Stimulated activated CD4-positive, alpha-beta T cell treated with anti-CD3 and anti-CD28 coated beads, Interleukin-1b, Interleukin-23, amount 100 ng/mL, for 24 hours (primary cell): Measurements from ENCODE around the gene SPON2.
A peak's percentile ranks its signal among the peaks of the same experiment; 100 is the strongest.
"Not testable (repeated sequence)": the region's sequence is repeated elsewhere in the genome, so short reads cannot be mapped to it uniquely, and the experiment has no call there.

ENCODE experiments used
- DNase-seq, 4 experiments: peaks; one replicate each; pipeline ENCODE4 v3.0.0-alpha.2; 2020; ENCODE audit warnings: low read depth in 4 of 4, low spot score in 1 of 4

Gene SPON2

DNA sequence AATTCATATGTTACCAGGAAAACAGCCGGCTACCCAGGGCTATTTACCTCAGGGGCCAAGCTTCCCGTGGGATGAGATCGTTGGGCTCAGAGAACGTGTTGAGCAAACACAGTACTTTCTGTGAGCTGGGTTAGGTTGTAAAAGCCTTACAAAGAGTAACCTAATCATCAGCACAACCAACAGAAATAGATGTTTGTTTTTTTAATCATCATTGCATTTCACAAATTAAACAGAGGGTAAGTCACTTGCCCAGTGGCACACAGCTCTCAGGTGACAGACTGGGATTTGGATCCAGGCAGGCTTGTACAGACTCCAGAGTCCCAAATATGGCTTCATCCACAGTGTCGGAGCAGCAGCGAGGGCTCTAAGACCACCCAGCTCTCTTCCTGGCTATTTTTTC lies 20.1 kb downstream of the SPON2 start:
- DNase-seq, result no peak

DNA sequence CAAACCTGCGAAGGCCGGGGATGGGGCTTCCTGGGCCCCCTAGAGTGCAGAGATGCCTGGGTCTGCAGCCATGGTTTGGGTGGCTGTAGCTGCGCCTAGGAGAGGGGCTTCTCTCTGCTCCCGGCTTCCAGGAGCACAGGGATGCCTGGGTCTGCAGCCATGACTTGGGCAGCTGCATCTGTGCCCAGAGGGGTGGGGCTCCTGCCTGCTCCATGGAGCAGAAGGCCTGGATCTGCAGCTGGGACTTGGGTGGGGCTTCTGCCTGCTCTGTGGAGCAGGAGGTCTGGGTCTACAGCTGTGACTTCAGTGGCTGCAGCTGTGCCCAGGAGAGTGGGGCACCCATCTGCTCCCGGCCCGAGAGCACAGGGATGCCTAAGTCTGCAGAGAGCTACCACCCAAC lies 20.8 kb downstream of the SPON2 start:
- no peak for DNase-seq

DNA sequence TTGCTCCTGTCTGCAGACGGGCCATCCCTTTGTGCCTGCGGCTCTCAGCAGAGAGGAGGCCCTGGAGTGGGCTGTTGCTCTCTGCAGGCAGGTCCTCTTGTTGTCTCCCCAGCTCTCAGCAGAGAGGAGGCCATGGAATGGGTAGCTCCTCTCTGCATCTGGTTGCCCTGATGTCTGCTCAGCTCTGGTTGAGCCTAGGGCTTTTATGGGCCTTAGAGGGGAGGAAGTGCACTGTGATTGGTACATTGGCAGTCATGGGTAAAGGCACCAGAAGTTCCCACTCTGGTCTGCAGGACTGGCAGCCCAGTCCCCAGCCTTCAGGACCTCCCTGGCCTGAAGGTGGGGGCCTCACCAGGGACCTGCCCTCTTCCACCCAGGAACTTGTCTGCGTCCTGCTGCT lies 21.5 kb downstream of the SPON2 start:
- DNase-seq, result no peak

DNA sequence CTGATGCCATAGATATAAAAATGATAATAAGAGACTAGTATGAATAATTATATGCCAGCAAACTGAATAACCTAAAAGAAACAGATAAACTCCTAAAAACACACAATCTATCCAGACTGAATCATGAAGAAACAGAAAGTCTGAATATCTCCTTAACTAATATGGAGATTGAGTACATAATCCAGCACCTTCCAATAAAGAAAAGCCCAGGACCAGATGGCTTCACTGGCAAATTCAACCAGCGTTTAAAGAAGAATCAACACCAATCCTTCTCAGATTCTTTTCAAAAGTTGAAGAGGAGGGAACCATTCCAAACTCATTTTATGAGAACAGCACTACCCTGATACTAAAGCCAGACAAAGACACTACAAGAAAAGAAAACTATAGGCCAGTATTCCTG lies 32.5 kb downstream of the SPON2 start:
- DNase-seq, result no peak

DNA sequence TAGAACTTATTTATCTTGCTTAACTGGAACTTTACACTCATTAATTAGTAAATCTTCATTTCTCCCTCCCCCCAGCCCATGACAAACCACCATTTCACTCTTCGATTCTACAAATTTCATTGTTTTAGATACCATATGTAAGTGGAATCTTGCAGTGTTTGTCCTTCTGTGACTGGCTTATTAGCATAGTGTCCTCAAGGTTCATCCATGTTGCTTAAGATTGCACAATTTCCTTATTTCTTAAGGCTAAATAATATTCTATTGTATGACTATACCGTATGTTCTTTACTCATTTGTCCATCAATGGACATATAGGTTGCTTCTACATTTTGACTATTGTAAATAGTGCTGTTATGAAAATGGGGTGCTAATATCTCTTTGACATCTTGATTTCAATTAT lies 34.5 kb downstream of the SPON2 start:
- no peak for DNase-seq

DNA sequence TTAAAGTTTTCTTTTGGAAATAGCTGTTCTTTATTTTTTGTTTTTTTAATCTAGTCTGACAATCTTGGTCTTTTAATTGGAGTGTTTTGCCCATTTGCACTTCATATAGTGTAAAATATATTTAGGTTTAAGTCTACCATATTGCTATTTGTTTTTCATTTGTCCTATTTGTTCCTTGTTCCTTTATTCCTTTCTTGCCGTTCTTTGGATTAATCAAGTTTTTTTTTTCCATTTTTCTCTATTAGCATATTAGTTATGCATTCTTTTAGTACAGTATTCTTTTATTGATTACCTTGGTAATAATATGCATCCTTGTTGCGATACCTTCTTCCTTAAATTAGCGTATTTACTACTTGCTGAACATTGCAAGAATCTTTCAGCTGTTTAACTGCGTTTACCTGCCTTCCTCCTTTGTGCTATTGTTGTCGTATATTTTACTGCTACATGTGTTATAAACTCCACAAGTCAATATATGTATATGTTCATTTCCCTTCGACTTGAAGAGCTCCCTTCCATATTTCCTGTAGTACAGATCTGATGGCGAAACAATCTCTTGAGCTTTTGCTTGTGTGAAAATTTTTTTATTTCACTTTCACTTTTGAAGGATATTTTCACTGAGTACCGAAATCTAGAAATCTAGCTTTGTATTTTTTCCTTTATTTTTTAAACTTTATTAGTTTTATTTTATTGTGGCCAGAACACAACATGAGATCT lies 35.2 kb downstream of the SPON2 start:
- no peak for DNase-seq

DNA sequence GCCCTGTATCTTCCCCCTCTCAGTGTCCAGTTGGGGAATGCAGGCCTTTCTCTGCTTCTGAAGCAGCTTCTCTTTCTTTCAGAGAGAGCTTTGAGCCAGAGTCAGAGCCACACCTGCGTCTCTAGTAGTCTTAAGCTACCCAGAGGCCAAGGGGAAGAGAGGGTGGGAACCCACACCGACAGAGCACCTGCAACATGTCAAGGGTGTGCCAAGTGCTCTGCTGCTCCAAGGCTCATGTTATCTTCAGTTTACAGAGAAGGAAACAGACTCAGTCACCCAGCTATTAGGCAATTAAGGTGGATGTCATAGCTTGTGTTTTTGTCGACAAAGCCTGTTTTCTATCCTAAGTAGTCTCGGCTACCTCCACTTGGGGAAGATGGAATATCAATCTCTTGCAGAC lies 36.3 kb downstream of the SPON2 start:
- no peak for DNase-seq

DNA sequence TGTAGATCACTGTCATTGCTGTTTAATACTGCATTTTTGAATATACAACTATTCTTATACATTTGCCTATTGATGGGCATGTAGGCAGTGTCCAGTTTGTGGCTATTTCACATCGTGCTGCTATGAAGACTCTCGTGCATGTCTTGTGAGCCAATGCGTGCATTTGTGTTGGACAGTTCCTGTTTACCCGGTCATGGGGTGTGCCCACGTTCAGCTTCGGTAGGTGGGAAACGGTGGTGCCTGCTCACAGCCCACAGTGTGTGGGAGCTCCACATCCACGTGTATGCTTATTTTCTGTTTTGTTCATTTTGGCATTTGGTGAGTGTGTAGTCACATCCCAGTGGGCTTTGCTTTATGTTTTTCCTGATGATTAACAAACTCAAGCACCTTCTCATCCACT lies 39.4 kb downstream of the SPON2 start:
- no peak for DNase-seq

DNA sequence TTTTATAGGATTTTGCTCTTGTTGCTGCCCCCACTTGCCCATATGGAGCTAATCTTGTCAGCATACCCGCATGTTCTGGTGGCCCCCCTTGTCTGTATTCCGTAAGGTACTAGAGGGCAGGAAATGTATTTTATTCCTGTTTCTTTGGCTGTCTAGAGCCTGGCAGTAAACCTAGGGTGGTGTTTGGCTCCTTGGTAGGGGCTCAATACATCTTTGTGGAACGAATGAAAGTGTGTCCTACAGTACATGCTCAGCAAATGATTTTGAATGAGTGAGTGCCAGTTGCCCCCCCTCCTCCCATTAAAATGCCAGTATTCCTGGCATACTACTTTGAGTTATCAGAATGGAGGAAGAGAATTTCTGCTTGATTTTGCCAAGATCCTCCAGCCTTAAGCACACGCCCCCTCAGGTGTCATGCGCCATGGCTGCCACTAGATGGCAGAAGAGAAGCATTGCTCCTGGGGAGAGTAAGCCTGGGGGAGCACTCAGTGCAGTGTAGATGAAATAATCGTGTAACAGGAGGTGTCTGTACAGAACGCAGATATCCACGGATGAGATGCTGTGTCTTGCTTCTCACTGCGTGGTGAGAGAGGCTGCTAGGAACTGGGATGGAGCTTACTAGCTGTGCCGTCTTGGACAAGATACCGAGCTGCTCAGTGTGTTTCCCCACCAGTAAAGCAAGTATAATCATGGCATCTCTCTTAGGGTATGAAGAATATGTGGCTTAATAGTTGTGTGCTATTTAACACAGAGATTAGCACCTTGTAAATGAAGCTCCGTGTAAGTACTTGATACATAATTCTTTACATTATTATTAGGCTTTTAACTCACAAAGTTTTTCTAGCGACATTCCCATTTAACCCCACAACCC lies 41.8 kb downstream of the SPON2 start:
- DNase-seq, result peak; percentile 33 to 59 (median 54)

DNA sequence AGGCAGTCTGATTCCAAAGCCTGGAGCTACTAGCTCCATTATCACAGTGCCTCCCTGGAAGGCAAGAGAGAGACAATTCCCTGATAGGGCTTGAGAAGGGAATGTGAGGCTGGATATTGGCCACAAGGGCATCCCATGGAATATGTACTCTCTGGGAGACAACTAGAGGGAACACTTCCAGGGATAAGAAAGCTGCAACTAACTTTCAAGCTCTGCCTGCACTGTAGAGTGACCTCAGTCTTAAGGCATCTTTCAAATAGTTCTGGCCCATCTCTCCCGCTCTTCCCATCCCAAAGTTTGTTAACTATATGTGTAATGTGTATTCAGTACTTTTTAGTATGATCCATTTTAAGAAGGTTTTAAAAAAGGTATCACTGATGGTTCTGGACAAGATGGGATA lies 45.9 kb downstream of the SPON2 start:
- DNase-seq, result no peak

DNA sequence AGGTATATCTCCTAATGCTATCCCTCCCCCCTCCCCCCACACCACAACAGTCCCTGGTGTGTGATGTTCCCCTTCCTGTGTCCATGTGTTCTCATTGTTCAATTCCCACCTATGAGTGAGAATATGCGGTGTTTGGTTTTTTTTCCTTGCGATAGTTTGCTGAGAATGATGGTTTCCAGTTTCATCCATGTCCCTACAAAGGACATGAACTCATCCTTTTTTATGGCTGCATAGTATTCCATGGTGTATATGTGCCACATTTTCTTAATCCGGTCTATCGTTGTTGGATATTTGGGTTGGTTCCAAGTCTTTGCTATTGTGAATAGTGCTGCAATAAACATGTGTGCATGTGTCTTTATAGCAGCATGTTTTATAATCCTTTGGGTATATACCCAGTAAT lies 46.9 kb downstream of the SPON2 start:
- DNase-seq, result not testable (repeated sequence)

DNA sequence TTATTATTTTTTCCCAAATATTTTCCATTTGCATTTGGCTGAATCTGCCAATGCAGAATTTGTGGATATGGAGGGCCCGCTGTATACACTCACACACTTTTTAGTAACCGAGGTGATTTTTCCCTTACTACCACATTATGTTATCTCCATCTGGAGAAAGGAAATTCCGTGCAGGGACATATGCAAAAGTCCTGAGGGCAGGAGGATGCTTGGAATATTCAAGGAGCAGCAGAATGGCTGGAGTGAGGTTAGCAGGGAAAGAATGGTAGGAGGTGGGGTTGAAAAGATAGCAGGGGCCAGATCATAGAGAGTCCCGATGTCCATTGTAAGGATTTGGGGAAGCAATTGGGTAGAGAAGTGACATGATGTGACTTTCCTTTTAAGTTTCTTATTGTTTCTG lies 47.6 kb downstream of the SPON2 start:
- no peak for DNase-seq

DNA sequence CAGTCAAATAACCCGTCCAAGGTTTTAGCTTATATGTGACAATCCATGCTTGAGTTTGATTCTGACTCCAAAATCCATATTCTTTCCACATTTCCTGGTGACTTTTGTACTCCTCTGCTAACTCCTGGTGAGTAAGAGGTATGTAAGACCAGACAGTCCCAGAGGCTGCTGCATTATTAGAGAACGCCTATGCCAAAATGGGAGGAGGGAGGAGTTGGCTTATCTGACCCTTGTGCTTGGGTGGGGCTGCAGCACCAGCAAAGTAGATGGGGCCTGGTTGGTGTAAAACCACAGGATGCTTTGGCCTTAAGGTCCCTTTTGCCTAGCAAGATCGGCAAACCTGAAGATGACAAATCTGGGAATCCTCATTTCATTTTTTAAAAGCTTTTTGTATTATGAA lies 49.9 kb downstream of the SPON2 start:
- DNase-seq, result no peak
